ENCODE measurements around the gene CAMKV. TPM values are rescaled to one million over a fixed set of nuclear protein-coding genes. Genes with fewer than 3 reads are reported as not detected.
A peak's percentile ranks its signal among the peaks of the same experiment; 100 is the strongest.

The CAMKV gene
- total and polyA plus RNA-seq, 2 experiments from 2014 or later: 2.7 to 3.5 TPM

DNA sequence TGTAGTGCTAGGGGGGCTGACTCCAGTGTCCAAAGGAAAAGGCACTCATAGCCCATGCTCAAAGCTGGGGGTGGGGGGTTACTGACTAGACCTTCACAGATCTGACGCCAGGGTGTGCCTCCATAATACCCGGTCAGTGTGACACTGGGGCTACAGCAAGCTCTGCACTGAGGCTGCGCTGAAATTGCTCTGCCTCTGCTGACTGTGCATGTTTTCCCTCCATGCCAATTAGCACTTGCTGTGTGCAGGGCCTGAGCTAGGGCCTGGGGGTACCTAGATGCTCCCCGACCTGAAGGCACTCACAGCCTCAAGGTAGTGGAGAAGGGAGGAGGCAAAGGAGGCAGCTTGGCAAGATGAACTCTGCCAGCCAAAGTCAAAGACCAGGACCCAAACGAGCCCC is 5.2 kb downstream of the CAMKV start:
- Histone ChIP-seq H3K4me3 (no peak overlapping the region), H3K9me3 (ENCODE audit: low read depth) (no peaks in the 10 kb centered on the region), H2AFZ (no peak overlapping the region), H3K27me3 (peaks cover 27% of the 10 kb centered on the region), H3K27ac (no peak overlapping the region), H3K79me2 (no peaks in the 10 kb centered on the region), H3K4me1 (ENCODE audit: insufficient read depth) (peaks cover 6% of the 10 kb centered on the region), H3K9me2 (replicated peaks; ENCODE audit: insufficient read depth) (no peaks in the 10 kb centered on the region), H4K20me1 (ENCODE audit: insufficient read depth, poor library complexity, severe bottlenecking) (no peaks in the 10 kb centered on the region), H3K36me3 (replicated peaks; ENCODE audit: insufficient read depth, low read depth) (no peaks in the 10 kb centered on the region), H3K4me2 (no peak overlapping the region)
- TF ChIP-seq EZH2 (IDR thresholded peaks at IDR 0.05; ENCODE audit: borderline replicate concordance): no peak
- no peak for TF ChIP-seq EZH2phosphoT487 (IDR thresholded peaks at IDR 0.05; ENCODE audit: low read depth, severe bottlenecking, unreplicated experiment)
- TF ChIP-seq, protein P1, sequence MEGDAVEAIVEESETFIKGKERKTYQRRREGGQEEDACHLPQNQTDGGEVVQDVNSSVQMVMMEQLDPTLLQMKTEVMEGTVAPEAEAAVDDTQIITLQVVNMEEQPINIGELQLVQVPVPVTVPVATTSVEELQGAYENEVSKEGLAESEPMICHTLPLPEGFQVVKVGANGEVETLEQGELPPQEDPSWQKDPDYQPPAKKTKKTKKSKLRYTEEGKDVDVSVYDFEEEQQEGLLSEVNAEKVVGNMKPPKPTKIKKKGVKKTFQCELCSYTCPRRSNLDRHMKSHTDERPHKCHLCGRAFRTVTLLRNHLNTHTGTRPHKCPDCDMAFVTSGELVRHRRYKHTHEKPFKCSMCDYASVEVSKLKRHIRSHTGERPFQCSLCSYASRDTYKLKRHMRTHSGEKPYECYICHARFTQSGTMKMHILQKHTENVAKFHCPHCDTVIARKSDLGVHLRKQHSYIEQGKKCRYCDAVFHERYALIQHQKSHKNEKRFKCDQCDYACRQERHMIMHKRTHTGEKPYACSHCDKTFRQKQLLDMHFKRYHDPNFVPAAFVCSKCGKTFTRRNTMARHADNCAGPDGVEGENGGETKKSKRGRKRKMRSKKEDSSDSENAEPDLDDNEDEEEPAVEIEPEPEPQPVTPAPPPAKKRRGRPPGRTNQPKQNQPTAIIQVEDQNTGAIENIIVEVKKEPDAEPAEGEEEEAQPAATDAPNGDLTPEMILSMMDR (IDR thresholded peaks at IDR 0.05; ENCODE audit: poor library complexity): no peak
- no peak for DNase-seq (ENCODE audit: low spot score)
- WGBS (ENCODE audit: low lambda C conversion rate, missing lambda C conversion rate): 70% methylated on average over 5 of the region's 5 CpGs

DNA sequence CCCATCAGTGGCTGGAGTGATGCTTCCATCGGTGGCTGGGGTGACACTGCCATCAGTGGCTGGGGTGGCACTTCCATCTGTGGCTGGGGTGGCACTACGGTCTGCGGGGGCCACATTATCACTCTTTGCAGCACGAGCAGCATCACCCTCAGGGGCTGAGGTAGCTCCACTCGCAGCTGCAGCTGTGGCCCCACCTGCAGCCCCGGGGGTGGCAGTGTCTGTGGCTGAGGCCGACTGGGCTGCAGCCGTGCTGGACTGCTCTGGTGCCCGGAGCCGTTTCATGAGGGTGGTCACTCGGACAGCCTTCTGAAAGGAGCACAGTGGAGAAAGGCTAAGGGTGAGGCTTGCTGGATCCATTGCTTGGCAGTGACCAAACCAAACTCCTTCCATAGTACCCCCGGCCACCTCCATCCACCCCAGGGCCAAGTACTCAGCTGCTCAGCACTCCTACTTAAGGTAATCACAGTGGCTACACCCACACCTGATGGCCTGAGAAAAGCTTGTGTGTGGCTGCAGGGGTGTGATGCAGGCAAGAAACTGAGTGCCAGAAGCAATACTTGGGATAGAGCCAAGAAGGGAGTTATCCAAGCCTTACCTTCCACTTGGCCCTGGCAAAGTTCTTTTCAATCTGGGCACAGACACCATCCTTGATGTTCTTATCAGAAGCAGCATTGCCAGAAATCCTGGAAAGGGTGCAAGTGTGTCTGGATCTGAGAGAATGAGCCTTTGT is 10.0 kb downstream of the CAMKV start:
- WGBS (ENCODE audit: low lambda C conversion rate, missing lambda C conversion rate): 86% methylated on average over 12 of the region's 12 CpGs
- peaks cover 5% of the 10 kb centered on the region for H3K27me3 ChIP-seq

DNA sequence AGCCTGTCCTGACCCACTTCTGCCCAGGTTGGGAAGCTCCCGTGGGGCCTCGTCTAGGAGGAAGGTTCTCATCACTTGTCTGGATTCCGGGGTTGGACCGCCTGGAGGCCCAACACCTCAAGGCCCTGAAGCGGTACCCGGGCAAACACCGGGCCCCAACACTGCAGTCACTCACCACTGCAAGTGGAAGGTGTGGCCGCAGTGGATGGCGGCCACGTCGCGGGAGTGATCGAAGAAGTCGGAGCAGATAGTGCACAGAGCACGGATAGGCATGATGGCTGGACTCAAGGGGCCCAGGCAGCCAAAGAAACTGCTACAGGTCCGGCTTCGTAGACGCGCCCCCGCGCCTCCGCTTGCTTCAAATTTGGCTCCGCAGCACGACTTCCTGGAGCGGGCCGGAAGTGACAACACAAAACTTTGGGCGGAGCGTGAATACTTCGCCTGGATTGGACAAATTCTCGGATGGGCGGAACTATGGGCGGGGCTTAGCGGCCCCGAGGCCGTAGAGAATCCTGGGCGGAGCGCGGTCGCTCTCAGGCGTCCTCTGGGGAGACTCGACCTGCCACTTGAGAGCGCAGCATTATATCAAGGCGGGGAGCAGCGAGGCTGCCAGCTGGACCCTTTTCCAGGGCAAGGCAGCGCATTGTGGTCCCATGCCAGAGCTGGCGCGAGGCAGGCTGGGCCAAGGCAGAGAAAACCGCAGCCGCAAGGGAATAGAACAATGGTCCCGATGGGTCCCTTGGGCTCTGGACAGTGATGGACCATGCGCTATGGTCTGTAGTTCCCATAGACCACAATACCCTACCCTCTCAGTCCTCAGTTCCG is 13.3 kb downstream of the CAMKV start, which contains the start of gene TRAIP:
Gene TRAIP, minus strand, starts transcription at position 384 of the 825 bp plus-strand sequence. Its CDS starts 111 bp downstream, at position 273.
- peak; percentile 97 for DNase-seq (ENCODE audit: low spot score)
- peak within 1 kb of the TSS; percentile 34 for H3K4me3 ChIP-seq
- no peaks in the 10 kb centered on the region for H3K4me1 ChIP-seq (ENCODE audit: insufficient read depth)
- H3K9me3 ChIP-seq (ENCODE audit: low read depth): no peaks in the 10 kb centered on the region
- peak within 1 kb of the TSS; percentile 82 for H3K4me2 ChIP-seq
- no peaks in the 10 kb centered on the region for H3K36me3 ChIP-seq (replicated peaks; ENCODE audit: insufficient read depth, low read depth)
- peaks cover 11% of the 10 kb centered on the region for H3K79me2 ChIP-seq
- no peaks in the 10 kb centered on the region for H3K27me3 ChIP-seq
- TF ChIP-seq, protein P1 (IDR thresholded peaks at IDR 0.05; ENCODE audit: poor library complexity): no peak
- TF ChIP-seq EZH2phosphoT487 (IDR thresholded peaks at IDR 0.05; ENCODE audit: low read depth, severe bottlenecking, unreplicated experiment) (no peak), EZH2 (IDR thresholded peaks at IDR 0.05; ENCODE audit: borderline replicate concordance) (no peak)
- no peaks in the 10 kb centered on the region for H3K9me2 ChIP-seq (replicated peaks; ENCODE audit: insufficient read depth)
- WGBS (ENCODE audit: low lambda C conversion rate, missing lambda C conversion rate): 4% methylated on average over 47 of the region's 52 CpGs
- H3K27ac ChIP-seq: peak within 1 kb of the TSS; percentile 14
- H2AFZ ChIP-seq: peak within 1 kb of the TSS; percentile 72
- no peaks in the 10 kb centered on the region for H4K20me1 ChIP-seq (ENCODE audit: insufficient read depth, poor library complexity, severe bottlenecking)

More for the DNA sequence above, 10.0 kb downstream of the CAMKV start:
- no peak overlapping the region for H3K4me2 ChIP-seq
- H3K27ac ChIP-seq: no peak overlapping the region
- H3K36me3 ChIP-seq (replicated peaks; ENCODE audit: insufficient read depth, low read depth): no peaks in the 10 kb centered on the region
- no peaks in the 10 kb centered on the region for H3K4me1 ChIP-seq (ENCODE audit: insufficient read depth)
- no peak for DNase-seq (ENCODE audit: low spot score)
- no peak overlapping the region for H2AFZ ChIP-seq
- no peaks in the 10 kb centered on the region for H4K20me1 ChIP-seq (ENCODE audit: insufficient read depth, poor library complexity, severe bottlenecking)
- H3K9me3 ChIP-seq (ENCODE audit: low read depth): no peaks in the 10 kb centered on the region
- peaks cover 8% of the 10 kb centered on the region for H3K79me2 ChIP-seq
- no peaks in the 10 kb centered on the region for H3K9me2 ChIP-seq (replicated peaks; ENCODE audit: insufficient read depth)
- no peak for TF ChIP-seq EZH2 (IDR thresholded peaks at IDR 0.05; ENCODE audit: borderline replicate concordance)
- TF ChIP-seq, protein P1 (IDR thresholded peaks at IDR 0.05; ENCODE audit: poor library complexity): no peak
- no peak for TF ChIP-seq EZH2phosphoT487 (IDR thresholded peaks at IDR 0.05; ENCODE audit: low read depth, severe bottlenecking, unreplicated experiment)
- no peak overlapping the region for H3K4me3 ChIP-seq
